Omental fat pad (tissue), 4 donors: ENCODE results near the gene HNRNPC. TPM values are rescaled to one million over a fixed set of nuclear protein-coding genes. Genes with fewer than 3 reads are reported as not detected.
"Not testable (repeated sequence)": the region's sequence is repeated elsewhere in the genome, so short reads cannot be mapped to it uniquely, and the experiment has no call there.

Experiments
- ATAC-seq: fragments of 150-250 bp; one replicate; pipeline ENCODE4 v1.9.1; 2016; ENCODE audit warnings: mild to moderate bottlenecking, moderate library complexity; ENCODE audit not compliant: low FRiP score
- DNase-seq: peaks from one replicate; pipeline ENCODE4 v3.0.0-alpha.2; 2019; ENCODE audit warnings: low spot score
- total RNA-seq, 4 donors: library from RNA; depleted of rRNA; stranded (reverse); fragments of >200 nt; gene quantifications; one replicate each; pipeline ENCODE4 v1.1.0, GENCODE V29; 2016
- TF ChIP-seq, protein P1 (sequence below), 3 donors: fragments of 450-650 bp; IDR thresholded peaks; one replicate each; pipeline ENCODE4 v1.5.1; 2016 to 2017; ENCODE audit warnings: antibody characterized with exemption in 3 of 3, mild to moderate bottlenecking in 3 of 3, moderate library complexity in 2 of 3

HNRNPC gene
- total RNA-seq, 4 donors from 2014 or later, result 361 to 619 (median 454) TPM

DNA sequence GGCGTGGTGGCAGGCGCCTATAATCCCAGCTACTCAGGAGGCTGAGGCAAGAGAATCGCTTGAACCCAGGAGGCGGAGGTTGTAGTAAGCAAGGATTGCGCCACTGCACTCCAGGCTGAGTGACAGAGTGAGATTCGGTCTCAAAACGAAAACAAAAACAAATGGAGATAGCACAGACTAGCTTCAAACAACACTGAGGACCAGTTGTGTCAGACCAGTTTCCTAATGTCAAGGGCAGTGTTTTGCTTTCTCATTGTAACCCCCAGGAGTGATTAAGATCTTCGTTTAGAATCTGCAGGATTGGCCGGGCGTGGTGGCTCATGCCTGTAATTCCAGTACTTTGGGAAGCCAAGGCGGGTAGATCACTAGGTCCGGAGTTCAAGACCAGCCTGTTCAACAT lies 29.1 kb upstream of the HNRNPC start:
- TF ChIP-seq, protein P1, sequence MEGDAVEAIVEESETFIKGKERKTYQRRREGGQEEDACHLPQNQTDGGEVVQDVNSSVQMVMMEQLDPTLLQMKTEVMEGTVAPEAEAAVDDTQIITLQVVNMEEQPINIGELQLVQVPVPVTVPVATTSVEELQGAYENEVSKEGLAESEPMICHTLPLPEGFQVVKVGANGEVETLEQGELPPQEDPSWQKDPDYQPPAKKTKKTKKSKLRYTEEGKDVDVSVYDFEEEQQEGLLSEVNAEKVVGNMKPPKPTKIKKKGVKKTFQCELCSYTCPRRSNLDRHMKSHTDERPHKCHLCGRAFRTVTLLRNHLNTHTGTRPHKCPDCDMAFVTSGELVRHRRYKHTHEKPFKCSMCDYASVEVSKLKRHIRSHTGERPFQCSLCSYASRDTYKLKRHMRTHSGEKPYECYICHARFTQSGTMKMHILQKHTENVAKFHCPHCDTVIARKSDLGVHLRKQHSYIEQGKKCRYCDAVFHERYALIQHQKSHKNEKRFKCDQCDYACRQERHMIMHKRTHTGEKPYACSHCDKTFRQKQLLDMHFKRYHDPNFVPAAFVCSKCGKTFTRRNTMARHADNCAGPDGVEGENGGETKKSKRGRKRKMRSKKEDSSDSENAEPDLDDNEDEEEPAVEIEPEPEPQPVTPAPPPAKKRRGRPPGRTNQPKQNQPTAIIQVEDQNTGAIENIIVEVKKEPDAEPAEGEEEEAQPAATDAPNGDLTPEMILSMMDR (IDR thresholded peaks at IDR 0.05), result no peak
- no peak for DNase-seq
- no peak for ATAC-seq

DNA sequence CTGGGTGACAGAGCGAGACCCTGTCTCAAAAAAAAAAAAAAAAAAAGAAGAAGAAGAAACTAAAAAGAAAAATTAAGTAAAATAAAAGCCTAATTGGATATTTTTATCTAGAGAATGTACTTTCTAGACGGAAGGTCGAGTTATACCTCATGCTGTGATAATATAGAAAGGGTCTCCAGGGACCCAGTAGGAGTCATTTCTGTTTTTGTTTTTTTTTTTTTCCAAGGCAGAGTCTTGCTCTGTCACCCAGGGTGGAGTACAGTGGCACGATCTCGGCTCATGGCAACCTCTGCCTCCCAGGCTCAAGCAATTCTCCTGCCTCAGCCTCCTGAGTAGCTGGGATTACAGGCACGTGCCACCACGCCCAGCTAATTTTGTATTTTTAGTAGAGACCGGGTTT lies 24.8 kb upstream of the HNRNPC start:
- not testable (repeated sequence) for ATAC-seq

DNA sequence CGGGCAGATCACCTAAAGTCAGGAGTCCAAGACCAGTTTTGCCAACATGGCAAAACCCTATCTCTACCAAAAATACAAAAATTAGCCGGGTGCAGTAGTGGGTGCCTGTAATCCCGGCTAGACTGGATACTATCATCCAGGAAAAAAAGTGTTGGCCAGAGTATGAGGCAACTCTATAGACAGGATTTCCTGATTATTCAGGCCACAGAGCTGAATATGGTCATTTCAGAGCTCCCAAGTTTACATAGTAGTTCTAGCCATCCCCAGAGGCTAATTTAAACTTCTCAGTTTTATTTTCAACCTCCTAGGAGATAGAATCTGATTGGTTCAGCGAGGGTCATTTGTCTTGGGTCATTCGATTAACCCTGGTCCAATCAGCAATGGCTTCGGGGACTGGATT lies 17.9 kb upstream of the HNRNPC start:
- DNase-seq (no peak), ATAC-seq (no peak)
- TF ChIP-seq, protein P1 (IDR thresholded peaks at IDR 0.05), result no peak

More for the DNA sequence above, 24.8 kb upstream of the HNRNPC start:
- not testable (repeated sequence) for DNase-seq

DNA sequence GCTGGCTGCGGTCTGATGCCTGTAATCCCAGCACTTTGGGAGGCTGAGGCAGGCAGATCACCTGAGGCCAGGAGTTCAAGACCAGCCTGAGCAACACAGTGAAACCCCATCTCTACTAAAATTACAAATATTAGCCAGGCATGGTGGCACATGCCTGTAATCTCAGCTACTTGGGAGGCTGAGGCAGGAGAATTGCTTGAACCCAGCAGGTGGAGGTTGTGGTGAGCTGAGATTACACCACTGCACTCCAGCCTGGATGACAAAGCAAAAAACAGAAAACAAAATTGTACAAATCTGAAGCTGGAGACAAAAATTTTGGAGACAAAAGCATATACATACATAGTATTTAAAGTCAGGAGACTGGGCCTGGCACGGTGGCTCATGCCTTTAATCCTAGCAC lies 17.3 kb upstream of the HNRNPC start:
- DNase-seq, result not testable (repeated sequence)

DNA sequence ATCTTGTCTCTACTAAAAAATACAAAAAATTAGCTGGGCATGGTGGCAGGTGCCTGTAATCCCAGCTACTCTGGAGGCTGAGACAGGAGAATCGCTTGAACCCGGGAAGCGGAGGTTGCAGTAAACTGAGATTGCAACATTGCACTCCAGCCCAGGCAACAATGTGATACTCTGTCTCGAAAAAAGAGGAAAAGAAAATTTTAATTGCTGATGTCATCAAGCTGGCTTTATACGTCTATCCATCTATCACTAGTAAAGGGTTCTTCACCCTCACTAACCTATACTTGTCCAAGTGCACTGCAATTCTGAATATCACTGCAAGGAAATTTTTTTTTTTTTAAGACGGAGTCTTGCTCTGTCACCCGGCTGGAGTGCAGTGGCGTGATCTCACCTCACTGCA lies 12.7 kb upstream of the HNRNPC start:
- not testable (repeated sequence) for ATAC-seq

More for the DNA sequence above, 17.3 kb upstream of the HNRNPC start:
- ATAC-seq, result not testable (repeated sequence)

DNA sequence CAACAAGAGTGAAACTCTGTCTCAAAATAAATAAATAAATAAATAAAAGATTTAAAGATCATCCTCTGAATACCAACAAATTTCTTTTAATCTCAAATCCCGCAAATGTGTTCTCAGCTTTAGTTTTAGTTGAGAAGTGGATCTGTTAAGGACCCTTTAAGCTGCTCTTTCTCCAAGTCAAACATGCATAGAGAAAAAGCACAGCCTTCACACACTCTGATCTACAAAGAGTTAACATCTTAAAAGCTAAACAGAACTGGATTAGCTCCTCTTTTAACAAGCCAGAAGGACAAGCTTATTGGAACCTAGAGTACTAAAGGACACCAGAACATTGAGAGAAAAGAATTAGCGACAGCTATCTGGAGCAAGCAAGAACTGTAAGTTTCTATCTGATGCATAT lies 10.5 kb upstream of the HNRNPC start, which contains the start of gene RPGRIP1:
Gene RPGRIP1 (plus strand): TSS at position 301 of the 400 bp plus-strand sequence. CDS start 7,894 bp downstream, outside the sequence.
- ATAC-seq, result no peak
- TF ChIP-seq, protein P1 (IDR thresholded peaks at IDR 0.05), result no peak
- no peak for DNase-seq

More for the DNA sequence above, 12.7 kb upstream of the HNRNPC start:
- DNase-seq, result not testable (repeated sequence)

DNA sequence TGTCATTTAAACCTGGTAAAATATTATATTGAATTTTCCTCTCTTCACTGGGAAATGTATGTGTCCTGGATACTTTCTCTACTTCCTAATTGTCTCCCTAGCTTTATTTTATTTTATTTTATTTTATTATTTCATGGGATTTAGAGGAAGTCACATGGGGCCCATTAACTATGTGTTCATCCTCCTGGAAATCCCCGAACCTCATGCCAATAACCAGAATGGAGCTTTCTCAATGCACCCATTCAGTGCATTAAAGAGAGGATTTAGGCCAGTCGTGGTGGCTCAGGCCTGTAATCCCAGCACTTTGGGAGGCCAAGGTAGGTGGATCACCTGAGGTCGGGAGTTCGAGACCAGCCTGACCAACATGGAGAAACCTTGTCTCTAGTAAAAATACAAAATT lies 9.4 kb upstream of the HNRNPC start:
- no peak for DNase-seq
- TF ChIP-seq, protein P1 (IDR thresholded peaks at IDR 0.05), result no peak
- no peak for ATAC-seq

DNA sequence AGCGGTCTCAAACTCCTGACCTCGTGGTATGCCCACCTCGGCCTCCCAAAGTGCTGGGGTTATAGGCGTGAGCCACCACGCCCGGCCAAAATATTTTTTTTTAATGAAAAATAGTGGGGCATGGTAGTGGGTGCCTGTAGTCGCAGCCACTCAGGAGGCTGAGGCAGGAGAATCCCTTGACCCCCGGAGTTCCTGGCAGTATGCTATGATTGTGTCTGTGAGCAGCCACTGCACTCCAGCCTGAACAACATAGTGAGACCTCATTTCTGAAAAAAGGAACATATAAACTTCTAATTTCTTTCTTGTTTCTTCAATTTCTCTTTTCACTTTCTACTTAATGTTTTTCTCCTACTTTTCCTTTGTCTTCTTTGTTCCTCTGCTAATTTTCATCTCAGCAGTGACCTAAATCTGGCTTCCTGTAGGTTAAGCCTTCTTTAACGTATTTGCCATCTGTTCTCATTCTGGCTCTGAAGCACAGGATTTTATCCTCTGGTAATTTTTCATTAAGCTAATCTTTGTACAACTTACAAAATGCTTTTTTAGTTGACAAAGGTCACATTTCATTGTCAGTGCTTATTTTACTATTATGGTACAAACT lies 6.1 kb upstream of the HNRNPC start:
- DNase-seq, result no peak
- ATAC-seq, result no peak
- TF ChIP-seq, protein P1 (IDR thresholded peaks at IDR 0.05), result no peak

DNA sequence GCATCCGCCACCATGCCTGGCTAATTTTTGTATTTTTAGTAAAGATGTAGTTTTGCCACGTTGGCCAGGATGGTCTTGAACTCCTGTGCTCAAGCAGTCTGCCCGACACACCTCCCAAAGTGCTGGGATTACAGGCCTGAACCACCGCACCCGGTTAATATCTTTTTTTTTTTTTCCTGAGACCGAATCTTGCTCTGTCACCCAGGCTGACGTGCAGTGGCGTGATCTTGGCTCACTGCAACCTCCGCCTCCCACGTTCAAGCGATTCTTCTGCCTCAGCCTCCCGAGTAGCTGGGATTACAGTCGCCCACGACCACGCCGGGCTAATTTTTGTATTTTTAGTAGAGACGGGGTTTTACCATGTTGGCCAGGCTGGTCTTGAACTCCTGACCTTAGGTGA lies 3.4 kb upstream of the HNRNPC start:
- not testable (repeated sequence) for ATAC-seq, DNase-seq
